ENCODE measurements around the gene MISP. TPM values are rescaled to one million over a fixed set of nuclear protein-coding genes. Genes with fewer than 3 reads are reported as not detected.

MISP gene
- total and polyA plus RNA-seq, 2 of the 13 experiments (the other 11 are each of a cell fraction or from before 2014, with no cell fraction given): 0.67 to 1.3 TPM

DNA sequence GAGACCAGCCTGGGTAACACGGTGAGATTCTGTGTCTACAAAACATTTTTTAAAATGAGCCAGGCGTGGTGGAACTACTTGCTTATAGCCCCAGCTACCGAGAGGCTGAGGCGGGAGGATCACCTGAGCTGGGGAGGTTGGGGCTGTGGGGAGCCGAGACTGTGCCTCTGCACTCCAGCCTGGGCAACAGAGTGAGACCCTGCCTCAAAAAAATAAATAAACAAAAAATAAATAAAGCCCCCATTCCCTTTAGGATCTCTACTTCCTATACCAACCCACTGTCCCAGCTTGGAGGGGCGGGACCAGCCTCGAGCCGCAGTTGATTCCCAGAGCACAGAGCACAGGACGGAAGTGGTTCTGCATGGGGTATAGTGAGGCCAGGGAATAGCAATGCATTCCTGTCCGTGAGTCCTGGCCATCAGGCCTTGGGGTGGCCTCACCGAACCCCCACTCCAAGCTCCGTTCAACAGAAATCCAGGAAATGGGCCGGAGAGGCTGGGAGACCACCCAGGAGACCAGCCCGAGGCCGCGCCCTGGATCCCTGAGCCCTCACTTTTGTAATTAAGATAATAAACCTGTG is 41.5 kb downstream of the MISP start (continued):
- TF ChIP-seq, protein P1, sequence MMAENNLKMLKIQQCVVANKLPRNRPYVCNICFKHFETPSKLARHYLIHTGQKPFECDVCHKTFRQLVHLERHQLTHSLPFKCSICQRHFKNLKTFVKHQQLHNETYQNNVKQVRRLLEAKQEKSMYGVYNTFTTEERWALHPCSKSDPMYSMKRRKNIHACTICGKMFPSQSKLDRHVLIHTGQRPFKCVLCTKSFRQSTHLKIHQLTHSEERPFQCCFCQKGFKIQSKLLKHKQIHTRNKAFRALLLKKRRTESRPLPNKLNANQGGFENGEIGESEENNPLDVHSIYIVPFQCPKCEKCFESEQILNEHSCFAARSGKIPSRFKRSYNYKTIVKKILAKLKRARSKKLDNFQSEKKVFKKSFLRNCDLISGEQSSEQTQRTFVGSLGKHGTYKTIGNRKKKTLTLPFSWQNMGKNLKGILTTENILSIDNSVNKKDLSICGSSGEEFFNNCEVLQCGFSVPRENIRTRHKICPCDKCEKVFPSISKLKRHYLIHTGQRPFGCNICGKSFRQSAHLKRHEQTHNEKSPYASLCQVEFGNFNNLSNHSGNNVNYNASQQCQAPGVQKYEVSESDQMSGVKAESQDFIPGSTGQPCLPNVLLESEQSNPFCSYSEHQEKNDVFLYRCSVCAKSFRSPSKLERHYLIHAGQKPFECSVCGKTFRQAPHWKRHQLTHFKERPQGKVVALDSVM (CRISPR knock-in tag; IDR thresholded peaks at IDR 0.05): peak; percentile 15; the same call in 1 of the 2 replicates
- TF ChIP-seq ZMYM4 (CRISPR knock-in tag; IDR thresholded peaks at IDR 0.05): no peak

DNA sequence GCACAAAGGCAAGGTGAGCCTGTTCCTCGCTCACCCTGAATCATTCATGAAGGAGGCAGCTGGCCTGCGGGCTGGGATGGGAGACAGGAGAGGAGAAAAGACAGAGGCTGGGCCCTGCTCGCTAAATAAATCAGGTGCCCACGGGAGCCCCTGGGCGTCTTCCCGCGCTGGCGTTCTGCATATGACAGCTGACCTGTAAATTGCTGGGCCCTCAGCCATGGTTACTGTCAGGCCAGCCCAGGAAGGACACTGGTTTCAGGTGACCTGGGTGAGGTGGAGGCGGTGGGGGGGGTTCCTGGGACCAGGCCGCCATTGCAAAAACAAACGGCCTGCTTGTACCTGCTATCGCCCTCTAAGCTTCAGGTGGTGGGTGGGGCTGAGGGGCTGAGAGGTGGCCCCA is 42.9 kb downstream of the MISP start:
- ChIA-PET CTCF (ENCODE audit: low intra/inter-chr PET ratio, low total read pairs) (no interaction called here), POLR2A (no interaction called here)
- ATAC-seq (no peak), DNase-seq (ENCODE audit: low spot score) (no peak), FAIRE-seq (no peak)
- H3K36me3 ChIP-seq (replicated peaks in 1 of 2; ENCODE audit: control insufficient read depth in 1 of 2, insufficient read depth in 2 of 2, low read length in 2 of 2): no peaks in the 10 kb centered on the region
- intact Hi-C loops (cut with micrococcal nuclease; ENCODE audit: unreplicated experiment) (no loop called here), in situ Hi-C loops (cut with HindIII; ENCODE audit: extremely low pct_ligation_motif_present, low pct_unique_long_range_greater_than_20kb) (no loop called here)
- no TSS peak for BruUV-seq (replicated peaks)
- peaks cover 9% of the 10 kb centered on the region for H3K79me2 ChIP-seq (ENCODE audit: insufficient read depth, low read length)
- no peaks in the 10 kb centered on the region; a peak in 1 of 5 replicates for H3K27me3 ChIP-seq (ENCODE audit: control insufficient read depth in 1 of 2, insufficient read depth in 2 of 2, low read length in 2 of 2)
- no peak overlapping the region for H2AFZ ChIP-seq (ENCODE audit: low read length)
- H3K9ac ChIP-seq (ENCODE audit: insufficient read depth, low read depth, low read length): no peak overlapping the region
- peaks cover 7% of the 10 kb centered on the region for H4K20me1 ChIP-seq (ENCODE audit: insufficient read depth, low read length)
- peaks cover 69% of the 10 kb centered on the region for H3K4me1 ChIP-seq (ENCODE audit: insufficient read depth, low read length)
- no peaks in the 10 kb centered on the region for H3K9me3 ChIP-seq (ENCODE audit: low read length)
- no peak overlapping the region for H3K27ac ChIP-seq (ENCODE audit: extremely low read length, insufficient read depth, low read length)
- no peak overlapping the region; a peak in 1 of 6 replicates for H3K4me3 ChIP-seq (replicated peaks in 1 of 3; ENCODE audit: insufficient read depth in 1 of 3, low read depth in 2 of 3, low read length in 3 of 3)
- WGBS (ENCODE audit: low lambda C conversion rate): 71% methylated on average over 5 of the region's 12 CpGs
- H3K4me2 ChIP-seq (ENCODE audit: low read depth, low read length): no peak overlapping the region
- TF ChIP-seq, protein P2, sequence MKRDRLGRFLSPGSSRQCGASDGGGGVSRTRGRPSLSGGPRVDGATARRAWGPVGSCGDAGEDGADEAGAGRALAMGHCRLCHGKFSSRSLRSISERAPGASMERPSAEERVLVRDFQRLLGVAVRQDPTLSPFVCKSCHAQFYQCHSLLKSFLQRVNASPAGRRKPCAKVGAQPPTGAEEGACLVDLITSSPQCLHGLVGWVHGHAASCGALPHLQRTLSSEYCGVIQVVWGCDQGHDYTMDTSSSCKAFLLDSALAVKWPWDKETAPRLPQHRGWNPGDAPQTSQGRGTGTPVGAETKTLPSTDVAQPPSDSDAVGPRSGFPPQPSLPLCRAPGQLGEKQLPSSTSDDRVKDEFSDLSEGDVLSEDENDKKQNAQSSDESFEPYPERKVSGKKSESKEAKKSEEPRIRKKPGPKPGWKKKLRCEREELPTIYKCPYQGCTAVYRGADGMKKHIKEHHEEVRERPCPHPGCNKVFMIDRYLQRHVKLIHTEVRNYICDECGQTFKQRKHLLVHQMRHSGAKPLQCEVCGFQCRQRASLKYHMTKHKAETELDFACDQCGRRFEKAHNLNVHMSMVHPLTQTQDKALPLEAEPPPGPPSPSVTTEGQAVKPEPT (CRISPR knock-in tag; IDR thresholded peaks at IDR 0.05; ENCODE audit: low read depth): no peak
- TF ChIP-seq POLR2A (IDR thresholded peaks at IDR 0.05; ENCODE audit: insufficient read depth in 1 of 2, low read depth in 2 of 2, low read length in 2 of 2): no peak
- TF ChIP-seq, protein P3, sequence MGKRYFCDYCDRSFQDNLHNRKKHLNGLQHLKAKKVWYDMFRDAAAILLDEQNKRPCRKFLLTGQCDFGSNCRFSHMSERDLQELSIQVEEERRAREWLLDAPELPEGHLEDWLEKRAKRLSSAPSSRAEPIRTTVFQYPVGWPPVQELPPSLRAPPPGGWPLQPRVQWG (CRISPR knock-in tag; IDR thresholded peaks at IDR 0.05; ENCODE audit: borderline replicate concordance, low read depth): no peak
- TF ChIP-seq NBN (conservative IDR thresholded peaks at IDR 0.05): no peak
- no peak for TF ChIP-seq NR1H2 (CRISPR knock-in tag; IDR thresholded peaks at IDR 0.05; ENCODE audit: borderline replicate concordance, low read depth)

Measured in HepG2 (cell line).